ENCODE measurements around the gene CFAP300.

The CFAP300 gene

GRCh38 chr11:102073253-102073652, 26.0 kb downstream of the CFAP300 start:
- no peak for DNase-seq (ENCODE audit: low read depth)

- peak; percentile 32 for DNase-seq (ENCODE audit: low read depth)
Measured at GRCh38 chr11:102079625-102080024, 32.4 kb downstream of the CFAP300 start.

GRCh38 chr11:102081313-102081712, 34.1 kb downstream of the CFAP300 start:
- DNase-seq (ENCODE audit: low read depth): no peak

GRCh38 chr11:102085864-102086551, 38.8 kb downstream of the CFAP300 start:
- DNase-seq (ENCODE audit: low read depth): peak; percentile 14

- no peak for DNase-seq (ENCODE audit: low read depth)
Measured at GRCh38 chr11:102097186-102097585, 49.9 kb downstream of the CFAP300 start.

GRCh38 chr11:102099755-102100154, 52.5 kb downstream of the CFAP300 start:
- no peak for DNase-seq (ENCODE audit: low read depth)

GRCh38 chr11:102108734-102109440, 61.6 kb downstream of the CFAP300 start:
- no peak for DNase-seq (ENCODE audit: low read depth)

- peak; percentile 92 for DNase-seq (ENCODE audit: low read depth)
Measured at GRCh38 chr11:102109896-102110760, 62.9 kb downstream of the CFAP300 start, which contains the start of gene YAP1. Gene YAP1, plus strand, starts transcription at chr11:102110447. Its CDS starts 402 bp downstream, at chr11:102110849.

GRCh38 chr11:102110761-102111010, 63.4 kb downstream of the CFAP300 start:
- DNase-seq (ENCODE audit: low read depth): no peak

GRCh38 chr11:102111011-102111786, 64.0 kb downstream of the CFAP300 start:
- peak; percentile 88 for DNase-seq (ENCODE audit: low read depth)

- DNase-seq (ENCODE audit: low read depth): peak; percentile 97
Measured at GRCh38 chr11:102111787-102112508, 64.7 kb downstream of the CFAP300 start.

GRCh38 chr11:102112509-102112821, 65.2 kb downstream of the CFAP300 start:
- DNase-seq (ENCODE audit: low read depth): peak; percentile 42

- peak; percentile 16 for DNase-seq (ENCODE audit: low read depth)
Measured at GRCh38 chr11:102114032-102114431, 66.8 kb downstream of the CFAP300 start.

- DNase-seq (ENCODE audit: low read depth): peak; percentile 33
Measured at GRCh38 chr11:102115557-102115956, 68.3 kb downstream of the CFAP300 start.

- DNase-seq (ENCODE audit: low read depth): no peak
Measured at GRCh38 chr11:102116453-102117205, 69.4 kb downstream of the CFAP300 start.

- peak; percentile 62 for DNase-seq (ENCODE audit: low read depth)
Measured at GRCh38 chr11:102117472-102118113, 70.4 kb downstream of the CFAP300 start.

- no peak for DNase-seq (ENCODE audit: low read depth)
Measured at GRCh38 chr11:102118937-102119336, 71.7 kb downstream of the CFAP300 start.

GRCh38 chr11:102119997-102120396, 72.8 kb downstream of the CFAP300 start:
- peak; percentile 42 for DNase-seq (ENCODE audit: low read depth)

- peak; percentile 40 for DNase-seq (ENCODE audit: low read depth)
Measured at GRCh38 chr11:102120437-102120973, 73.3 kb downstream of the CFAP300 start.

- no peak for DNase-seq (ENCODE audit: low read depth)
Measured at GRCh38 chr11:102121329-102121728, 74.1 kb downstream of the CFAP300 start.

All from ELR (cell line).